NK-92 (cell line): ENCODE measurements around the gene SSMEM1.
"Not testable (repeated sequence)": the region's sequence is repeated elsewhere in the genome, so short reads cannot be mapped to it uniquely, and the experiment has no call there.

ENCODE experiments used
- DNase-seq: peaks from one replicate; lab custom pipeline; 2025; ENCODE audit not compliant: unreplicated experiment; lab: John Stamatoyannopoulos, UW

Gene SSMEM1

GRCh38 chr7:130207642-130208041 lies at the start of gene SSMEM1:
Gene SSMEM1 (plus strand): TSS chr7:130207860. CDS start chr7:130207911, 51 bp downstream.
- DNase-seq, result no peak

GRCh38 chr7:130160023-130160422 lies 47.6 kb upstream of the SSMEM1 start:
- DNase-seq, result no peak

GRCh38 chr7:130160455-130160854 lies 47.2 kb upstream of the SSMEM1 start:
- DNase-seq, result no peak

GRCh38 chr7:130162196-130162595 lies 45.5 kb upstream of the SSMEM1 start:
- DNase-seq, result no peak

GRCh38 chr7:130174237-130174959 lies 33.3 kb upstream of the SSMEM1 start:
- DNase-seq, result no peak

GRCh38 chr7:130178251-130178650 lies 29.4 kb upstream of the SSMEM1 start:
- no peak for DNase-seq

GRCh38 chr7:130179631-130180030 lies 28.0 kb upstream of the SSMEM1 start:
- DNase-seq, result no peak

GRCh38 chr7:130180571-130181262 lies 26.9 kb upstream of the SSMEM1 start:
- no peak for DNase-seq

- DNase-seq, result no peak
Observed at GRCh38 chr7:130181263-130181605, 26.4 kb upstream of the SSMEM1 start.

- no peak for DNase-seq
Observed at GRCh38 chr7:130182990-130183389, 24.7 kb upstream of the SSMEM1 start.

- not testable (repeated sequence) for DNase-seq
Observed at GRCh38 chr7:130184349-130184748, 23.3 kb upstream of the SSMEM1 start.

- no peak for DNase-seq
Observed at GRCh38 chr7:130187360-130187759, 20.3 kb upstream of the SSMEM1 start.

GRCh38 chr7:130189343-130189742 lies 18.3 kb upstream of the SSMEM1 start:
- DNase-seq, result no peak

GRCh38 chr7:130191791-130192190 lies 15.9 kb upstream of the SSMEM1 start:
- DNase-seq, result no peak

- no peak for DNase-seq
Observed at GRCh38 chr7:130195396-130195795, 12.3 kb upstream of the SSMEM1 start.

GRCh38 chr7:130196476-130196875 lies 11.2 kb upstream of the SSMEM1 start:
- DNase-seq, result no peak

GRCh38 chr7:130197094-130197493 lies 10.6 kb upstream of the SSMEM1 start:
- DNase-seq, result no peak

- no peak for DNase-seq
Observed at GRCh38 chr7:130201796-130202195, 5.9 kb upstream of the SSMEM1 start.

- peak; percentile 67 for DNase-seq
Observed at GRCh38 chr7:130205084-130205947, 2.3 kb upstream of the SSMEM1 start, which contains the start of gene TMEM209. Gene TMEM209 (minus strand): TSS chr7:130205406. CDS start chr7:130205375, 31 bp downstream.

GRCh38 chr7:130207033-130207432 lies 627 bp upstream of the SSMEM1 start:
- DNase-seq, result no peak

GRCh38 chr7:130208516-130208915 lies 856 bp downstream of the SSMEM1 start:
- no peak for DNase-seq
